H9 (cell line): ENCODE data around the gene CDC45. TPM values are rescaled to one million over a fixed set of nuclear protein-coding genes. Genes with fewer than 3 reads are reported as not detected.

Experiments used
- DNase-seq: peaks from one replicate; pipeline ENCODE4 v3.0.0-alpha.2; 2017
- H2AFZ ChIP-seq: one replicate; pipeline ENCODE4 v1.6.1; 2013; ENCODE audit warnings: mild to moderate bottlenecking, low read length, control low read depth, moderate library complexity
- H2AK5ac ChIP-seq: 2 replicates; pipeline ENCODE4 v1.6.1; 2013; ENCODE audit warnings: low read length, control low read depth, mixed read lengths; ENCODE audit not compliant: insufficient read length
- H2BK120ac ChIP-seq: one replicate; pipeline ENCODE4 v1.6.1; 2013; ENCODE audit warnings: low read depth, mild to moderate bottlenecking, low read length, control low read depth, inconsistent platforms; ENCODE audit not compliant: poor library complexity, severe bottlenecking
- H2BK12ac ChIP-seq: 2 replicates; pipeline ENCODE4 v1.6.1; 2013; ENCODE audit warnings: low read length, control low read depth, mixed read lengths, low read depth; ENCODE audit not compliant: insufficient read length
- H2BK15ac ChIP-seq: 2 replicates; pipeline ENCODE4 v1.6.1; 2013; ENCODE audit warnings: low read depth, low read length, control low read depth
- H2BK20ac ChIP-seq: one replicate; pipeline ENCODE4 v1.6.1; 2013; ENCODE audit warnings: low read depth, mild to moderate bottlenecking, low read length, control low read depth, inconsistent platforms; ENCODE audit not compliant: poor library complexity, severe bottlenecking
- H2BK5ac ChIP-seq: 2 replicates; pipeline ENCODE4 v1.6.1; 2013; ENCODE audit warnings: low read length, control low read depth, mixed read lengths; ENCODE audit not compliant: insufficient read length
- H3K14ac ChIP-seq: 2 replicates; pipeline ENCODE4 v1.6.1; 2013; ENCODE audit warnings: low read length, control low read depth; ENCODE audit not compliant: insufficient read depth
- H3K18ac ChIP-seq: 2 replicates; pipeline ENCODE4 v1.6.1; 2013; ENCODE audit warnings: low read depth, mild to moderate bottlenecking, mixed read lengths, low read length, control low read depth; ENCODE audit not compliant: insufficient read length
- H3K23ac ChIP-seq: 2 replicates; pipeline ENCODE4 v1.6.1; 2013; ENCODE audit warnings: low read length, control low read depth, mixed read lengths, low read depth; ENCODE audit not compliant: insufficient read length
- H3K23me2 ChIP-seq: 2 replicates; pipeline ENCODE4 v1.6.1; 2013; ENCODE audit warnings: low read depth, mild to moderate bottlenecking, mixed read lengths, low read length, control low read depth; ENCODE audit not compliant: insufficient read length, poor library complexity, severe bottlenecking
- H3K27ac ChIP-seq: 2 replicates; pipeline ENCODE4 v1.5.1; 2013; ENCODE audit warnings: low read length, control low read depth, mixed read lengths, low read depth; ENCODE audit not compliant: insufficient read length
- H3K27me3 ChIP-seq: 2 replicates; pipeline ENCODE4 v1.6.1; 2013; ENCODE audit warnings: low read length, control low read depth, inconsistent platforms; ENCODE audit not compliant: insufficient read depth
- H3K4ac ChIP-seq: 2 replicates; pipeline ENCODE4 v1.6.1; 2013; ENCODE audit warnings: low read depth, mild to moderate bottlenecking, control low read depth, inconsistent platforms, low read length, moderate library complexity
- H3K4me1 ChIP-seq: 2 replicates; pipeline ENCODE4 v1.6.1; 2013; ENCODE audit warnings: low read length, control low read depth, inconsistent platforms; ENCODE audit not compliant: insufficient read depth
- H3K4me2 ChIP-seq: 2 replicates; pipeline ENCODE4 v1.6.1; 2013; ENCODE audit warnings: low read length, control low read depth, mixed read lengths; ENCODE audit not compliant: insufficient read length, insufficient read depth
- H3K56ac ChIP-seq: 2 replicates; pipeline ENCODE4 v1.6.1; 2013; ENCODE audit warnings: low read depth, mild to moderate bottlenecking, mixed read lengths, low read length, control low read depth; ENCODE audit not compliant: insufficient read length
- H3K79me1 ChIP-seq: 2 replicates; pipeline ENCODE4 v1.6.1; 2013; ENCODE audit warnings: low read depth, mild to moderate bottlenecking, moderate library complexity, low read length, control low read depth, inconsistent platforms; ENCODE audit not compliant: insufficient read depth, poor library complexity, severe bottlenecking
- H3K79me2 ChIP-seq: 2 replicates; pipeline ENCODE4 v1.6.1; 2013; ENCODE audit warnings: low read length, control low read depth, inconsistent platforms; ENCODE audit not compliant: insufficient read depth
- H3K9ac ChIP-seq: 2 replicates; pipeline ENCODE4 v1.6.1; 2013; ENCODE audit warnings: low read length, control low read depth, mixed read lengths; ENCODE audit not compliant: insufficient read length; ENCODE audit errors: extremely low read depth
- H3K9me3 ChIP-seq: one replicate; pipeline ENCODE4 v1.6.1; 2013; ENCODE audit warnings: low read depth, low read length, inconsistent platforms; ENCODE audit not compliant: control insufficient read depth
- H3T11ph ChIP-seq: one replicate; pipeline ENCODE4 v1.6.1; 2013; ENCODE audit warnings: mild to moderate bottlenecking, low read length, control low read depth, inconsistent platforms
- H4K20me1 ChIP-seq: one replicate; pipeline ENCODE4 v1.6.1; 2013; ENCODE audit not compliant: control insufficient read depth, insufficient read length, insufficient read depth
- H4K5ac ChIP-seq: 2 replicates; pipeline ENCODE4 v1.6.1; 2013; ENCODE audit warnings: low read depth, mild to moderate bottlenecking, mixed read lengths, low read length, control low read depth; ENCODE audit not compliant: insufficient read length
- H4K8ac ChIP-seq: replicated peaks from 2 replicates; pipeline ENCODE4 v1.6.1; 2013; ENCODE audit warnings: low read length, control low read depth, mixed read lengths, low read depth; ENCODE audit not compliant: insufficient read length
- H4K91ac ChIP-seq: 2 replicates; pipeline ENCODE4 v1.6.1; 2013; ENCODE audit warnings: low read depth, mild to moderate bottlenecking, moderate library complexity, mixed read lengths, low read length, control low read depth; ENCODE audit not compliant: insufficient read length
- H3K27ac Mint-ChIP-seq, 3 experiments: 2 replicates in 2 of 3; 3 replicates in 1 of 3; pipeline ENCODE4 v1.8.0; 2020 to 2021; ENCODE audit warnings: mixed read lengths in 3 of 3, mild to moderate bottlenecking in 1 of 3, moderate library complexity in 1 of 3
- H3K27me3 Mint-ChIP-seq: 2 replicates; pipeline ENCODE4 v1.8.0; 2021; ENCODE audit warnings: low read depth, mild to moderate bottlenecking, moderate library complexity, mixed read lengths
- H3K36me3 Mint-ChIP-seq, 3 experiments: 2 replicates in 2 of 3; 3 replicates in 1 of 3; pipeline ENCODE4 v1.8.0; 2020 to 2021; ENCODE audit warnings: low read depth in 3 of 3, mixed read lengths in 3 of 3; ENCODE audit not compliant: insufficient read depth in 1 of 3
- H3K4me1 Mint-ChIP-seq, 2 experiments: 2 replicates each; pipeline ENCODE4 v1.8.0; 2020; ENCODE audit warnings: mixed read lengths in 2 of 2
- H3K4me3 Mint-ChIP-seq, 2 experiments: 2 replicates in 1 of 2; 3 replicates in 1 of 2; pipeline ENCODE4 v1.8.0; 2020 to 2021; ENCODE audit warnings: mild to moderate bottlenecking in 2 of 2, mixed read lengths in 2 of 2, moderate library complexity in 1 of 2
- H3K9me3 Mint-ChIP-seq, 2 experiments: 2 replicates in 1 of 2; 3 replicates in 1 of 2; pipeline ENCODE4 v1.8.0; 2020; ENCODE audit warnings: mild to moderate bottlenecking in 2 of 2, mixed read lengths in 2 of 2, moderate library complexity in 1 of 2
- CTCF ChIP-seq: fragments of 200-600 bp; sonication (generic); conservative IDR thresholded peaks from 3 replicates; pipeline ENCODE4 v1.8.0; 2021; ENCODE audit warnings: antibody characterized with exemption, mild to moderate bottlenecking
- WGBS: extraction: QIAGEN DNeasy Blood & Tissue Kit; methylation state at CpG from one replicate; pipeline ENCODE4 v1.1.7; 2013; ENCODE audit warnings: missing lambda C conversion rate, low lambda C conversion rate, mixed read lengths; ENCODE audit not compliant: insufficient read length; ENCODE audit errors: extremely low coverage; 5-methylcytosine and 5-hydroxymethylcytosine counted together
- total RNA-seq: library from RNA; stranded (reverse); gene quantifications from 2 replicates; pipeline ENCODE4 v1.2.1, GENCODE V29; 2021

Gene CDC45
- total RNA-seq, 1 experiment from 2014 or later, result 35.7 TPM

- Histone ChIP-seq H4K20me1 (no peaks in the 10 kb centered on the region), H2BK120ac (no peak overlapping the region), H3K79me2 (no peaks in the 10 kb centered on the region), H2AFZ (no peak overlapping the region), H2BK20ac (no peak overlapping the region), H2BK5ac (no peak overlapping the region), H3K23me2 (no peaks in the 10 kb centered on the region), H3K14ac (no peak overlapping the region), H3K9me3 (no peaks in the 10 kb centered on the region), H4K5ac (no peak overlapping the region), H3K27me3 (no peaks in the 10 kb centered on the region), H3K4me2 (no peak overlapping the region), H3K79me1 (no peaks in the 10 kb centered on the region), H3K18ac (no peak overlapping the region), H4K91ac (no peak overlapping the region), H3K4ac (no peak overlapping the region), H3K9ac (no peak overlapping the region), H2BK12ac (no peak overlapping the region), H3K4me1 (no peaks in the 10 kb centered on the region), H2BK15ac (no peak overlapping the region), H4K8ac (no peak overlapping the region), H3K23ac (no peak overlapping the region), H3K27ac (no peak overlapping the region), H3K56ac (no peak overlapping the region), H3T11ph (no peak overlapping the region), H2AK5ac (no peak overlapping the region)
- WGBS, result no CpG with 5 or more reads among the region's 12 CpGs
- no peak for DNase-seq
- Mint-ChIP-seq H3K36me3 (peaks cover 14 to 59% (median 56%) of the 10 kb centered on the region in 3 experiments; a peak in 6 of 7 replicates), H3K4me3 (no peak overlapping the region), H3K9me3 (no peaks in the 10 kb centered on the region), H3K27ac (no peak overlapping the region), H3K27me3 (peaks cover 4% of the 10 kb centered on the region; the same call in 1 of the 2 replicates), H3K4me1 (0 out of 4 replicates have a peak, but pooled peaks cover 0 to 3% of the 10 kb centered on the region in 2 experiments)
- TF ChIP-seq CTCF, result no peak
Measured at GRCh38 chr22:19515654-19516377, 36.1 kb downstream of the CDC45 start.
